A549 (cell line): ENCODE results near the gene GHR. TPM values are rescaled to one million over a fixed set of nuclear protein-coding genes. Genes with fewer than 3 reads are reported as not detected.

Source experiments
- ATAC-seq, 2 experiments: fragments of 200-7000 bp in 1 of 2; fragments of >200 bp in 1 of 2; cut with Nextera tagmentation in 1 of 2; cut with Tn5 transposase in 1 of 2; 3 replicates each; pipeline versions ENCODE4 v1.8.0 to v1.9.1; 2018 to 2020; ENCODE audit warnings: mild to moderate bottlenecking in 1 of 2, moderate library complexity in 1 of 2
- CTCF ChIA-PET: fragments of 300-600 bp; sonication (Branson Sonifier 250); formaldehyde crosslinking; extraction: SDS; loops from one replicate; lab custom pipeline; 2021; ENCODE audit warnings: antibody characterized with exemption, inconsistent platforms; lab: Yijun Ruan, JAX
- POLR2A ChIA-PET: fragments of 350-600 bp; formaldehyde crosslinking; extraction: SDS; loops from one replicate; lab custom pipeline; 2021; ENCODE audit warnings: antibody characterized with exemption, inconsistent platforms; lab: Yijun Ruan, JAX
- DNase-seq, 2 experiments: peaks; one replicate each; pipeline versions ENCODE4 v3.0.0 to v3.0.0-alpha.2; 2011 to 2016; ENCODE audit warnings: low read depth in 1 of 2, low spot score in 1 of 2
- FAIRE-seq: peaks from 2 replicates; lab custom pipeline; 2011; peaks lifted over from hg19 to GRCh38; lab: Jason Lieb, UNC
- H3K27ac ChIP-seq, 2 experiments: fragments of >200 bp; sonication (Bioruptor Twin); formaldehyde crosslinking; 3 replicates each; pipeline ENCODE4 v1.5.1; 2016 to 2017
- H3K4me1 ChIP-seq: fragments of >200 bp; sonication (Bioruptor Twin); formaldehyde crosslinking; 3 replicates; pipeline ENCODE4 v1.6.1; 2016
- H3K4me2 ChIP-seq: fragments of >200 bp; sonication (Bioruptor Twin); formaldehyde crosslinking; 3 replicates; pipeline ENCODE4 v1.6.1; 2016
- H3K4me3 ChIP-seq: fragments of >200 bp; sonication (Bioruptor Twin); formaldehyde crosslinking; 3 replicates; pipeline ENCODE4 v1.5.1; 2016
- H3K9me3 ChIP-seq: fragments of >200 bp; sonication (Bioruptor Twin); formaldehyde crosslinking; 3 replicates; pipeline ENCODE4 v1.6.1; 2016
- BHLHE40 ChIP-seq: IDR thresholded peaks from 2 replicates; pipeline ENCODE4 v1.6.1; 2012; ENCODE audit warnings: low read depth, low read length, inconsistent platforms
- CBX2 ChIP-seq: fragments of 200-600 bp; sonication (generic); IDR thresholded peaks from 2 replicates; pipeline ENCODE4 v1.6.1; 2016; ENCODE audit warnings: low read depth, mild to moderate bottlenecking, borderline replicate concordance
- CBX8 ChIP-seq: fragments of 200-600 bp; sonication (generic); IDR thresholded peaks from 2 replicates; pipeline ENCODE4 v1.6.1; 2016
- CEBPB ChIP-seq, 2 experiments: fragments of >200 bp in 1 of 2; sonication (Bioruptor Twin) in 1 of 2; formaldehyde crosslinking in 1 of 2; IDR thresholded peaks; 2 replicates each; pipeline ENCODE4 v1.6.1; 2012 to 2016
- CHD2 ChIP-seq: fragments of 150-350 bp; IDR thresholded peaks from 2 replicates; pipeline ENCODE4 v1.6.1; 2014; ENCODE audit warnings: low read length; ENCODE audit not compliant: partially characterized antibody
- EHMT2 ChIP-seq: fragments of 200-600 bp; sonication (generic); IDR thresholded peaks from 2 replicates; pipeline ENCODE4 v1.6.1; 2016; ENCODE audit warnings: antibody characterized with exemption, low read depth, mild to moderate bottlenecking, moderate library complexity
- ELK1 ChIP-seq: fragments of 150-350 bp; IDR thresholded peaks from 2 replicates; pipeline ENCODE4 v1.6.1; 2014; ENCODE audit warnings: low read depth, mild to moderate bottlenecking, low read length
- FOSB ChIP-seq: fragments of 250-450 bp; sonication (Bioruptor Pico); IDR thresholded peaks from 2 replicates; pipeline ENCODE4 v1.5.0; 2020; ENCODE audit warnings: mild to moderate bottlenecking, moderate library complexity
- FOSL2 ChIP-seq, 2 experiments: fragments of 450-650 bp in 1 of 2; fragments of >200 bp in 1 of 2; sonication (Bioruptor Twin) in 1 of 2; formaldehyde crosslinking; IDR thresholded peaks; 2 replicates each; pipeline versions ENCODE4 v1.5.0 to v1.6.1; 2016 to 2020; ENCODE audit warnings: mild to moderate bottlenecking in 1 of 2, moderate library complexity in 1 of 2
- FOXS1 ChIP-seq: fragments of 250-450 bp; sonication (Bioruptor Pico); IDR thresholded peaks from 2 replicates; pipeline ENCODE4 v1.5.0; 2020; ENCODE audit warnings: mild to moderate bottlenecking, moderate library complexity
- GATA3 ChIP-seq: IDR thresholded peaks from 2 replicates; pipeline ENCODE4 v1.6.1; 2012; ENCODE audit warnings: borderline replicate concordance
- HOXA7 ChIP-seq: fragments of 250-450 bp; sonication (Bioruptor Pico); IDR thresholded peaks from 2 replicates; pipeline ENCODE4 v1.5.0; 2020; ENCODE audit warnings: mild to moderate bottlenecking, moderate library complexity
- HOXB5 ChIP-seq: fragments of 250-450 bp; sonication (Bioruptor Pico); IDR thresholded peaks from 2 replicates; pipeline ENCODE4 v1.5.0; 2020; ENCODE audit warnings: mild to moderate bottlenecking, moderate library complexity
- JUNB ChIP-seq: fragments of >200 bp; sonication (Bioruptor Twin); formaldehyde crosslinking; IDR thresholded peaks from 2 replicates; pipeline ENCODE4 v1.6.1; 2016
- KDM5A ChIP-seq: fragments of 200-600 bp; sonication (generic); IDR thresholded peaks from 2 replicates; pipeline ENCODE4 v1.6.1; 2016; ENCODE audit warnings: antibody characterized with exemption, mild to moderate bottlenecking
- MAFK ChIP-seq: fragments of 450-650 bp; IDR thresholded peaks from 2 replicates; pipeline ENCODE4 v1.6.1; 2014; ENCODE audit not compliant: partially characterized antibody
- MAX ChIP-seq: IDR thresholded peaks from 2 replicates; pipeline ENCODE4 v1.6.1; 2012
- MAZ ChIP-seq: fragments of 150-350 bp; IDR thresholded peaks from 2 replicates; pipeline ENCODE4 v1.6.1; 2014; ENCODE audit warnings: antibody characterized with exemption, low read depth, low read length, borderline replicate concordance
- NFE2L2 ChIP-seq: fragments of 150-350 bp; conservative IDR thresholded peaks from 2 replicates; pipeline ENCODE4 v1.6.1; 2014; ENCODE audit warnings: low read length
- NR3C1 ChIP-seq: fragments of >200 bp; sonication (Bioruptor Twin); formaldehyde crosslinking; IDR thresholded peaks from 3 replicates; pipeline ENCODE4 v1.6.1; 2017
- RCOR1 ChIP-seq: fragments of 150-350 bp; IDR thresholded peaks from 2 replicates; pipeline ENCODE4 v1.6.1; 2014; ENCODE audit warnings: antibody characterized with exemption, low read length, low read depth
- SMC3 ChIP-seq: fragments of >200 bp; sonication (Bioruptor Twin); formaldehyde crosslinking; IDR thresholded peaks from 3 replicates; pipeline ENCODE4 v1.6.1; 2018; ENCODE audit warnings: inconsistent platforms
- SREBF2 ChIP-seq: fragments of 450-650 bp; IDR thresholded peaks from 2 replicates; pipeline ENCODE4 v1.6.1; 2014; ENCODE audit warnings: mild to moderate bottlenecking, moderate library complexity
- USF2 ChIP-seq: fragments of 450-650 bp; IDR thresholded peaks from 2 replicates; pipeline ENCODE4 v1.6.1; 2014; ENCODE audit warnings: antibody characterized with exemption
- ZC3H11A ChIP-seq: fragments of 450-650 bp; IDR thresholded peaks from 2 replicates; pipeline ENCODE4 v1.6.1; 2014; ENCODE audit warnings: antibody characterized with exemption, mild to moderate bottlenecking
- ZSCAN20 ChIP-seq: fragments of 250-450 bp; sonication (Bioruptor Pico); IDR thresholded peaks from 2 replicates; pipeline ENCODE4 v1.8.0; 2022; ENCODE audit warnings: mild to moderate bottlenecking, moderate library complexity
- WGBS: methylation state at CpG from one replicate; pipeline ENCODE4 v1.1.6; 2017; ENCODE audit errors: missing lambda C conversion rate; 5-methylcytosine and 5-hydroxymethylcytosine counted together
- polyA plus RNA-seq, 4 experiments: library from polyadenylated mRNA; depleted of rRNA in 3 of 4; stranded (reverse); fragments of >200 nt; fragmentation: RNase III in 1 of 4; extraction: RNeasy Plus Mini Kit Qiagen cat#74134 plus additional on column Dnase treatment in 1 of 4; gene quantifications; 2 replicates in 3 of 4; 3 replicates in 1 of 4; pipeline ENCODE4 v1.2.3, GENCODE V29; 2011 to 2017

GHR gene
- polyA plus RNA-seq, 2 of the 4 experiments (the other 2 are of a cell fraction), result 0.05 TPM; not detected in 1

GRCh38 chr5:42561656-42562055 is 138.4 kb downstream of the GHR start:
- Histone ChIP-seq H3K4me1 (no peaks in the 10 kb centered on the region), H3K9me3 (no peaks in the 10 kb centered on the region), H3K27ac (no peak overlapping the region), H3K4me3 (no peak overlapping the region), H3K4me2 (no peak overlapping the region)
- 65% methylated on average over 1 of the region's 1 CpG for WGBS
- ATAC-seq (no peak), DNase-seq (no peak), FAIRE-seq (no peak)
- ChIA-PET CTCF (interaction anchor here (2.7 kb wide), 1 partner anchor 22 kb away, joined by 9 read pairs; no protein-coding TSS in a partner anchor), POLR2A (no interaction called here)
- TF ChIP-seq MAX (no peak), NR3C1 (no peak), FOSB (CRISPR knock-in tag) (no peak), JUNB (no peak), FOSL2 (IDR thresholded peaks at IDR 0.05) (no peak), FOSL2 (CRISPR knock-in tag; IDR thresholded peaks at IDR 0.05) (no peak), SREBF2 (no peak), HOXA7 (CRISPR knock-in tag) (no peak), ZSCAN20 (CRISPR knock-in tag) (no peak), USF2 (no peak), MAZ (no peak), GATA3 (no peak), NFE2L2 (no peak), BHLHE40 (no peak), CHD2 (no peak)

GRCh38 chr5:42564689-42565356 is 141.6 kb downstream of the GHR start:
- POLR2A ChIA-PET, result no interaction called here
- CTCF ChIA-PET, result interaction anchor here (0.5 to 1.8 kb wide), 3 partner anchors 10 to 279 kb away, joined by 3 to 5 read pairs (median 5); partner anchors contain the start of gene GHR
- FAIRE-seq, result no peak
- TF ChIP-seq ELK1 (no peak), USF2 (no peak), CBX8 (no peak), EHMT2 (no peak), CBX2 (no peak), FOXS1 (CRISPR knock-in tag) (no peak), RCOR1 (no peak), NFE2L2 (no peak), ZSCAN20 (CRISPR knock-in tag) (no peak), BHLHE40 (no peak), HOXB5 (CRISPR knock-in tag) (no peak), KDM5A (no peak), ZC3H11A (no peak), FOSL2 (IDR thresholded peaks at IDR 0.05) (no peak), FOSL2 (CRISPR knock-in tag; IDR thresholded peaks at IDR 0.05) (no peak), MAFK (no peak), SMC3 (no peak), CEBPB (IDR thresholded peaks at IDR 0.05) (no peak)
- TF ChIP-seq, all 56 proteins: peak for 0
- Histone ChIP-seq H3K27ac (no peak overlapping the region), H3K9me3 (no peaks in the 10 kb centered on the region), H3K4me2 (no peak overlapping the region), H3K4me3 (no peak overlapping the region), H3K4me1 (no peaks in the 10 kb centered on the region)
- ATAC-seq (no peak), DNase-seq (no peak)
- 11% methylated on average over 6 of the region's 6 CpGs for WGBS
